H9 (cell line): Measurements from ENCODE around the gene MYH15. TPM values are rescaled to one million over a fixed set of nuclear protein-coding genes. Genes with fewer than 3 reads are reported as not detected.
A peak's percentile ranks its signal among the peaks of the same experiment; 100 is the strongest.

Experiments
- DNase-seq: peaks from one replicate; pipeline ENCODE4 v3.0.0-alpha.2; 2017
- H2AFZ ChIP-seq: one replicate; pipeline ENCODE4 v1.6.1; 2013; ENCODE audit warnings: mild to moderate bottlenecking, low read length, control low read depth, moderate library complexity
- H2AK5ac ChIP-seq: 2 replicates; pipeline ENCODE4 v1.6.1; 2013; ENCODE audit warnings: low read length, control low read depth, mixed read lengths; ENCODE audit not compliant: insufficient read length
- H2BK120ac ChIP-seq: one replicate; pipeline ENCODE4 v1.6.1; 2013; ENCODE audit warnings: low read depth, mild to moderate bottlenecking, low read length, control low read depth, inconsistent platforms; ENCODE audit not compliant: poor library complexity, severe bottlenecking
- H2BK12ac ChIP-seq: 2 replicates; pipeline ENCODE4 v1.6.1; 2013; ENCODE audit warnings: low read length, control low read depth, mixed read lengths, low read depth; ENCODE audit not compliant: insufficient read length
- H2BK15ac ChIP-seq: 2 replicates; pipeline ENCODE4 v1.6.1; 2013; ENCODE audit warnings: low read depth, low read length, control low read depth
- H2BK20ac ChIP-seq: one replicate; pipeline ENCODE4 v1.6.1; 2013; ENCODE audit warnings: low read depth, mild to moderate bottlenecking, low read length, control low read depth, inconsistent platforms; ENCODE audit not compliant: poor library complexity, severe bottlenecking
- H2BK5ac ChIP-seq: 2 replicates; pipeline ENCODE4 v1.6.1; 2013; ENCODE audit warnings: low read length, control low read depth, mixed read lengths; ENCODE audit not compliant: insufficient read length
- H3K14ac ChIP-seq: 2 replicates; pipeline ENCODE4 v1.6.1; 2013; ENCODE audit warnings: low read length, control low read depth; ENCODE audit not compliant: insufficient read depth
- H3K18ac ChIP-seq: 2 replicates; pipeline ENCODE4 v1.6.1; 2013; ENCODE audit warnings: low read depth, mild to moderate bottlenecking, mixed read lengths, low read length, control low read depth; ENCODE audit not compliant: insufficient read length
- H3K23ac ChIP-seq: 2 replicates; pipeline ENCODE4 v1.6.1; 2013; ENCODE audit warnings: low read length, control low read depth, mixed read lengths, low read depth; ENCODE audit not compliant: insufficient read length
- H3K23me2 ChIP-seq: 2 replicates; pipeline ENCODE4 v1.6.1; 2013; ENCODE audit warnings: low read depth, mild to moderate bottlenecking, mixed read lengths, low read length, control low read depth; ENCODE audit not compliant: insufficient read length, poor library complexity, severe bottlenecking
- H3K27ac ChIP-seq: 2 replicates; pipeline ENCODE4 v1.5.1; 2013; ENCODE audit warnings: low read length, control low read depth, mixed read lengths, low read depth; ENCODE audit not compliant: insufficient read length
- H3K27me3 ChIP-seq: 2 replicates; pipeline ENCODE4 v1.6.1; 2013; ENCODE audit warnings: low read length, control low read depth, inconsistent platforms; ENCODE audit not compliant: insufficient read depth
- H3K4ac ChIP-seq: 2 replicates; pipeline ENCODE4 v1.6.1; 2013; ENCODE audit warnings: low read depth, mild to moderate bottlenecking, control low read depth, inconsistent platforms, low read length, moderate library complexity
- H3K4me1 ChIP-seq: 2 replicates; pipeline ENCODE4 v1.6.1; 2013; ENCODE audit warnings: low read length, control low read depth, inconsistent platforms; ENCODE audit not compliant: insufficient read depth
- H3K4me2 ChIP-seq: 2 replicates; pipeline ENCODE4 v1.6.1; 2013; ENCODE audit warnings: low read length, control low read depth, mixed read lengths; ENCODE audit not compliant: insufficient read length, insufficient read depth
- H3K56ac ChIP-seq: 2 replicates; pipeline ENCODE4 v1.6.1; 2013; ENCODE audit warnings: low read depth, mild to moderate bottlenecking, mixed read lengths, low read length, control low read depth; ENCODE audit not compliant: insufficient read length
- H3K79me1 ChIP-seq: 2 replicates; pipeline ENCODE4 v1.6.1; 2013; ENCODE audit warnings: low read depth, mild to moderate bottlenecking, moderate library complexity, low read length, control low read depth, inconsistent platforms; ENCODE audit not compliant: insufficient read depth, poor library complexity, severe bottlenecking
- H3K79me2 ChIP-seq: 2 replicates; pipeline ENCODE4 v1.6.1; 2013; ENCODE audit warnings: low read length, control low read depth, inconsistent platforms; ENCODE audit not compliant: insufficient read depth
- H3K9ac ChIP-seq: 2 replicates; pipeline ENCODE4 v1.6.1; 2013; ENCODE audit warnings: low read length, control low read depth, mixed read lengths; ENCODE audit not compliant: insufficient read length; ENCODE audit errors: extremely low read depth
- H3K9me3 ChIP-seq: one replicate; pipeline ENCODE4 v1.6.1; 2013; ENCODE audit warnings: low read depth, low read length, inconsistent platforms; ENCODE audit not compliant: control insufficient read depth
- H3T11ph ChIP-seq: one replicate; pipeline ENCODE4 v1.6.1; 2013; ENCODE audit warnings: mild to moderate bottlenecking, low read length, control low read depth, inconsistent platforms
- H4K20me1 ChIP-seq: one replicate; pipeline ENCODE4 v1.6.1; 2013; ENCODE audit not compliant: control insufficient read depth, insufficient read length, insufficient read depth
- H4K5ac ChIP-seq: 2 replicates; pipeline ENCODE4 v1.6.1; 2013; ENCODE audit warnings: low read depth, mild to moderate bottlenecking, mixed read lengths, low read length, control low read depth; ENCODE audit not compliant: insufficient read length
- H4K8ac ChIP-seq: replicated peaks from 2 replicates; pipeline ENCODE4 v1.6.1; 2013; ENCODE audit warnings: low read length, control low read depth, mixed read lengths, low read depth; ENCODE audit not compliant: insufficient read length
- H4K91ac ChIP-seq: 2 replicates; pipeline ENCODE4 v1.6.1; 2013; ENCODE audit warnings: low read depth, mild to moderate bottlenecking, moderate library complexity, mixed read lengths, low read length, control low read depth; ENCODE audit not compliant: insufficient read length
- H3K27ac Mint-ChIP-seq, 3 experiments: 2 replicates in 2 of 3; 3 replicates in 1 of 3; pipeline ENCODE4 v1.8.0; 2020 to 2021; ENCODE audit warnings: mixed read lengths in 3 of 3, mild to moderate bottlenecking in 1 of 3, moderate library complexity in 1 of 3
- H3K27me3 Mint-ChIP-seq: 2 replicates; pipeline ENCODE4 v1.8.0; 2021; ENCODE audit warnings: low read depth, mild to moderate bottlenecking, moderate library complexity, mixed read lengths
- H3K36me3 Mint-ChIP-seq, 3 experiments: 2 replicates in 2 of 3; 3 replicates in 1 of 3; pipeline ENCODE4 v1.8.0; 2020 to 2021; ENCODE audit warnings: low read depth in 3 of 3, mixed read lengths in 3 of 3; ENCODE audit not compliant: insufficient read depth in 1 of 3
- H3K4me1 Mint-ChIP-seq, 2 experiments: 2 replicates each; pipeline ENCODE4 v1.8.0; 2020; ENCODE audit warnings: mixed read lengths in 2 of 2
- H3K4me3 Mint-ChIP-seq, 2 experiments: 2 replicates in 1 of 2; 3 replicates in 1 of 2; pipeline ENCODE4 v1.8.0; 2020 to 2021; ENCODE audit warnings: mild to moderate bottlenecking in 2 of 2, mixed read lengths in 2 of 2, moderate library complexity in 1 of 2
- H3K9me3 Mint-ChIP-seq, 2 experiments: 2 replicates in 1 of 2; 3 replicates in 1 of 2; pipeline ENCODE4 v1.8.0; 2020; ENCODE audit warnings: mild to moderate bottlenecking in 2 of 2, mixed read lengths in 2 of 2, moderate library complexity in 1 of 2
- WGBS: extraction: QIAGEN DNeasy Blood & Tissue Kit; methylation state at CpG from one replicate; pipeline ENCODE4 v1.1.7; 2013; ENCODE audit warnings: missing lambda C conversion rate, low lambda C conversion rate, mixed read lengths; ENCODE audit not compliant: insufficient read length; ENCODE audit errors: extremely low coverage; 5-methylcytosine and 5-hydroxymethylcytosine counted together
- total RNA-seq: library from RNA; stranded (reverse); gene quantifications from 2 replicates; pipeline ENCODE4 v1.2.1, GENCODE V29; 2021
- TF ChIP-seq, protein P1 (sequence below): fragments of 200-600 bp; sonication (generic); conservative IDR thresholded peaks from 3 replicates; pipeline ENCODE4 v1.8.0; 2021; ENCODE audit warnings: antibody characterized with exemption, mild to moderate bottlenecking

MYH15 gene
- total RNA-seq, 1 experiment from 2014 or later: 0.13 TPM

DNA sequence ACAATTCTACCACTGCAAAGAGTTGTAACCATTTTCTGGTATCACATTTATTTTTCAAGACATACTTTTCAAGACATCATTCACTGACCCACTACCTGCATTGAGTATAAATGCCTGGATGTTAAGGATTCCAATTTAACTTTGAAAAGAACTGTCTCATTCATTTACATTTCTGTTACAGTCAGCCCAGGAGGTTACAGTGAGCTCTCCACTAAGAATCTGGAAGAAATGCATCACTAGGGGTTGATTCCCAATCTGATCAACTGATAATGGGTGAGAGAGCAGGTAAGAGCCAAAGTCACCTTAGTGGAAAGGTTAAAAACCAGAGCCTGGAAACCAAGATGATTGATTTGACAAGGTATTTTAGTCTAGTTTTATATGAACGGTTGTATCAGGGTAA lies 133.0 kb downstream of the MYH15 start:
- H2AK5ac ChIP-seq: no peak overlapping the region
- no peak overlapping the region for H2BK120ac ChIP-seq
- no peak overlapping the region for H3K14ac ChIP-seq
- no peak overlapping the region for H3K4ac ChIP-seq
- Mint-ChIP-seq H3K9me3 (peaks cover 2 to 3% of the 10 kb centered on the region in 2 experiments; a peak in 4 of 5 replicates), H3K27ac (peak overlapping the region in 2 of 3 experiments; percentile 12 to 43; a peak in 3 of 7 replicates), H3K4me1 (peaks cover 22 to 25% of the 10 kb centered on the region in 2 experiments), H3K27me3 (no peaks in the 10 kb centered on the region), H3K36me3 (no peaks in the 10 kb centered on the region), H3K4me3 (no peak overlapping the region)
- no peak overlapping the region for H4K91ac ChIP-seq
- H2BK5ac ChIP-seq: no peak overlapping the region
- no peaks in the 10 kb centered on the region for H3K79me1 ChIP-seq
- H2AFZ ChIP-seq: no peak overlapping the region
- H2BK12ac ChIP-seq: no peak overlapping the region
- H4K20me1 ChIP-seq: no peaks in the 10 kb centered on the region
- no peak overlapping the region for H3T11ph ChIP-seq
- no peak overlapping the region for H4K5ac ChIP-seq
- no peaks in the 10 kb centered on the region for H3K9me3 ChIP-seq
- no peak overlapping the region for H2BK15ac ChIP-seq
- no peak for DNase-seq
- H3K4me2 ChIP-seq: no peak overlapping the region
- H3K18ac ChIP-seq: no peak overlapping the region
- no peak overlapping the region for H3K23ac ChIP-seq
- no peaks in the 10 kb centered on the region for H3K27me3 ChIP-seq
- no peak overlapping the region for H4K8ac ChIP-seq
- no peak overlapping the region for H3K56ac ChIP-seq
- no peaks in the 10 kb centered on the region; the same call in 1 of the 2 replicates for H3K4me1 ChIP-seq
- TF ChIP-seq, protein P1, sequence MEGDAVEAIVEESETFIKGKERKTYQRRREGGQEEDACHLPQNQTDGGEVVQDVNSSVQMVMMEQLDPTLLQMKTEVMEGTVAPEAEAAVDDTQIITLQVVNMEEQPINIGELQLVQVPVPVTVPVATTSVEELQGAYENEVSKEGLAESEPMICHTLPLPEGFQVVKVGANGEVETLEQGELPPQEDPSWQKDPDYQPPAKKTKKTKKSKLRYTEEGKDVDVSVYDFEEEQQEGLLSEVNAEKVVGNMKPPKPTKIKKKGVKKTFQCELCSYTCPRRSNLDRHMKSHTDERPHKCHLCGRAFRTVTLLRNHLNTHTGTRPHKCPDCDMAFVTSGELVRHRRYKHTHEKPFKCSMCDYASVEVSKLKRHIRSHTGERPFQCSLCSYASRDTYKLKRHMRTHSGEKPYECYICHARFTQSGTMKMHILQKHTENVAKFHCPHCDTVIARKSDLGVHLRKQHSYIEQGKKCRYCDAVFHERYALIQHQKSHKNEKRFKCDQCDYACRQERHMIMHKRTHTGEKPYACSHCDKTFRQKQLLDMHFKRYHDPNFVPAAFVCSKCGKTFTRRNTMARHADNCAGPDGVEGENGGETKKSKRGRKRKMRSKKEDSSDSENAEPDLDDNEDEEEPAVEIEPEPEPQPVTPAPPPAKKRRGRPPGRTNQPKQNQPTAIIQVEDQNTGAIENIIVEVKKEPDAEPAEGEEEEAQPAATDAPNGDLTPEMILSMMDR: no peak
- H3K23me2 ChIP-seq: no peaks in the 10 kb centered on the region
- no CpG with 5 or more reads among the region's 1 CpG for WGBS
- no peak overlapping the region for H2BK20ac ChIP-seq
- no peak overlapping the region for H3K27ac ChIP-seq
- H3K79me2 ChIP-seq: no peaks in the 10 kb centered on the region
- no peak overlapping the region for H3K9ac ChIP-seq
